GM18858 (cell line): ENCODE results near the gene IMMP2L.

Source experiments
- ATAC-seq: cut with Tn5 transposase; IDR thresholded peaks from one replicate; pipeline ENCODE4 v1.9.1; 2021; ENCODE audit not compliant: unreplicated experiment

The IMMP2L gene

GRCh38 chr7:110839866-110840265, 722.4 kb downstream of the IMMP2L start:
- no peak for ATAC-seq

DNA sequence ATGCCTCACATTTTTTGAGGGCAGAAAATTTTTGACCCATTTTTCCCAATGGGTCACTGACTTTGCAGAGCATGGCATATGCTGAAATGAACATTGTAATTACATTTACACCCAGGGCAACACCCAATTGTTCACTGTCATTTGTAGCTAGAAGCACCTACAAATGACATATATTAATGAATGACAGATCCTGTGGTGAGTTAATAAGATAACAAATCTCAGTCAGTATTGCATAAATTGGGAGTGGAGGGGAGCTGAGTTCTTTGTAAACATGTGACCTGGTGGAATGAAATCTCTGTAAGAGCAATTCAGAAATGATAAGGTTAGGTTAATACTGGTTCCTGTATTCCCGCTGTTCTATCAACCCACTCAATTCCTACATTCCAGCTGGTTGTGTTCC, 726.4 kb downstream of the IMMP2L start:
- no peak for ATAC-seq

GRCh38 chr7:110835218-110835617, 727.1 kb downstream of the IMMP2L start:
- ATAC-seq, result no peak

- no peak for ATAC-seq
Observed at GRCh38 chr7:110831419-110831818, 730.9 kb downstream of the IMMP2L start.

DNA sequence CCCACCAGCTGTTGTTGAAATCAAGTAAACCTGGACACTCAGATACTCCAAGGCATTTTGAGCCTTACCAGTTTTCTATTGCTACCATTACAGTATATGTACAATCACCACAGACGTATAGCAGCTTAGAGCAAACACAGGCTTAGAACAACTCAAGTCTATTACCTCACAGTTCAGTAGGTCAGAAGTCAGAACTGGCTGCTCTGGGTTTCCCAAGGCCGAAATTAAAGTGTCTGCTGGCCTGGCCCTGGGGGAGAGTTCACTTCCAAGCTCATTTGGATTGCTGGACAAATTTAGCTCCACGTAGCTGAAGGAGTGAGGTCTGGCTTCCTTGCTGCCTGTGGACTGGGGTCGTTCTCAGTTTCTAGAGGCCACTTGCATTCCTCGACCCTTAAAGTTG, 731.5 kb downstream of the IMMP2L start:
- no peak for ATAC-seq

- ATAC-seq, result no peak
Observed at GRCh38 chr7:110827936-110828335, 734.4 kb downstream of the IMMP2L start.

GRCh38 chr7:110827287-110827855, 734.9 kb downstream of the IMMP2L start:
- no peak for ATAC-seq

GRCh38 chr7:110813986-110814385, 748.3 kb downstream of the IMMP2L start:
- no peak for ATAC-seq

GRCh38 chr7:110809832-110810231, 752.5 kb downstream of the IMMP2L start:
- no peak for ATAC-seq

GRCh38 chr7:110808361-110808760, 753.9 kb downstream of the IMMP2L start:
- no peak for ATAC-seq

DNA sequence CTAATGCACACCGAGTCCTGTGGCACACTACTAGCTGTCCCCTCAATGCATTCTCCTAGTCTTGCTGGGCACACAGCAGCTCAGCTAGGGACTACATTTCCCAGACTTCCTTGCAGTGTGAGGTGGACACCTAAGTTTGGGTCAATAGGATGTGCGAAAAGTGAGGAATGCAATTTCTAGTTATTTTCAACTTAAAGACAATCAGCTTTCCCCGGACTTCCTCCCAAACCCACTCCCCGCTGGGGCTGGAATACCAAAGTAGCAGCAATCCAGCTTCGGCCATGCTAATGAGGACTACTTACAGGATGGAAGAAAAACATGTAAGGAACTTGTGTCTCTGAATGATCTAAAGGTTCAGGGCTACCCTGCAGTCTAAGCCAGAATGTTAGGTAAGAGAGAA, 757.8 kb downstream of the IMMP2L start:
- ATAC-seq, result no peak

- ATAC-seq, result no peak
Observed at GRCh38 chr7:110803602-110804143, 758.6 kb downstream of the IMMP2L start.

DNA sequence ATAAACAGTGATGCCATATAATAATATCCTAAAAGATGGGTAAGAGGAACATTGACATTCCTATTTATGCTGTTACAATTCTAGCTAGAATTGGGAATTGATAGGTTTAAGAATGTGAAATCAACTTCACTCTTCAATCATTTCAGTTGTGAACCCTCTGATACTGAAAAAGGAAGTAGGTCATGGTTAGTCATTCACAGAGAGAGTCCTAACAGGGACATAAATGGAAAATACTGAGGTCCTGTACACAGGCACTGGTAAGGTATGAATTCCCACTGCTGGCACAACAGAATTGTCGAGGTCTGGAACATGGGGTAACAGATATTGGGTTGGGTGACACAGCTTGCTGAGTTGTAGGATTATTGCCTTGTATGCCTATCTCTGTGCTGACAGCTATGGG, 760.8 kb downstream of the IMMP2L start:
- ATAC-seq, result no peak

- ATAC-seq, result no peak
Observed at GRCh38 chr7:110800984-110801383, 761.3 kb downstream of the IMMP2L start.

GRCh38 chr7:110797656-110798055, 764.6 kb downstream of the IMMP2L start:
- no peak for ATAC-seq

GRCh38 chr7:110790992-110791391, 771.3 kb downstream of the IMMP2L start:
- ATAC-seq, result no peak

- ATAC-seq, result no peak
Observed at GRCh38 chr7:110786328-110786965, 775.8 kb downstream of the IMMP2L start.

GRCh38 chr7:110784749-110785148, 777.5 kb downstream of the IMMP2L start:
- no peak for ATAC-seq

GRCh38 chr7:110780712-110781111, 781.6 kb downstream of the IMMP2L start:
- ATAC-seq, result no peak

DNA sequence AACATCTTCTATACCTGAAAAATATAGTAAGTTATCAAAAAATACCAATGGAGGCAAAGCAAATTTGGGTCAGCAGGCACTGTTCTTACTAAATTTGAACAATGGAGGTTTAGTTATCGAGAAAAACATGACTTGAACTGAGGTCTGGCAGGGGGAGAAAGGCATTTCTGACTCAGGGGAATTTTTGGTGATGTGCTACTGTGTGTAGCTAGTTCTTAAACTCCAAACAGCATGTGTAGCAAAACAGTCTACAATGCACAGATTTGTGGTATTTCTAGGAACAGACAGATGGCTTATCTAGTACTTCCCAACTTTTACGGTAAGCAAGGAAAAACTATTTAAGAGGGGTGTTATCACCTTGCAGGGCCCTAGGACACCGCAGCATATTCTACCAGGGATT, 783.0 kb downstream of the IMMP2L start:
- no peak for ATAC-seq

DNA sequence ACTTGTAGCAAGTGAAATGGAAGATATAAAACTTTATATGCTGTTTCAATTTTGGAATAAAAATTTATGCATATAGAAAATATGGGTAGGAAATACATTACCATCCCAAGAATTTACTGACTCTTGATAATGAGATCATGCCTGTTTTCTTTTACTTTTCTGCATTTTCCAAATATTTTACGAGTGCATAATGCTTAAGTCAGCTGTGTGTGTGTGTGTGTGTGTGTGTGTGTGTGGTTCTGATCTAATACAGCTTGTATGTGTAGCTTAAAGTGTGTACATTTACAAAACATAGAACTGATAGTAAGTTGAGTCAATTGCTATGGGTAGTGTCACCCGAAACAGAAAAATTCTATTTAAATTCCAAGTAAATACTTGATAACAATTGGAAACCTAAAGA, 787.2 kb downstream of the IMMP2L start:
- ATAC-seq, result no peak

- no peak for ATAC-seq
Observed at GRCh38 chr7:110774071-110774470, 788.2 kb downstream of the IMMP2L start.

DNA sequence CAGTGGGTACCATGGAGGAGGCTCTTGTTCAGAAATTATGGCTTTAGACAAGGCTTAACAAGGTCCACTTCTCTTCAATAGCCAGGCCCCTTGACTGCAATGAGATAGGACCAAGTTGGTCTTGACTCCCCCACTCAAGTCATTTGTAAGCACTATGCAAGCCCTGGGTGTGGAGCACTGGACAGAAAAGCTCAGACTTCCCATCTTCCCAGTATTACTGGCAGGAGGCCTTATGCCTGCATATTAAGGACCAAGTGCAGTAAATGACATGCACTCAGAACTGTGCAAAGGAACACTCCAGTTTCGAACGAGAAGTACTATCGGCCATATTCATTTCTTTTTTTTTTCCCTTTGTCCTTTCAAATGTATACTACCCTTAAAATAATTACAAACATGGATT, 789.7 kb downstream of the IMMP2L start:
- no peak for ATAC-seq
